ENCODE measurements around the gene OBSCN.

OBSCN gene

DNA sequence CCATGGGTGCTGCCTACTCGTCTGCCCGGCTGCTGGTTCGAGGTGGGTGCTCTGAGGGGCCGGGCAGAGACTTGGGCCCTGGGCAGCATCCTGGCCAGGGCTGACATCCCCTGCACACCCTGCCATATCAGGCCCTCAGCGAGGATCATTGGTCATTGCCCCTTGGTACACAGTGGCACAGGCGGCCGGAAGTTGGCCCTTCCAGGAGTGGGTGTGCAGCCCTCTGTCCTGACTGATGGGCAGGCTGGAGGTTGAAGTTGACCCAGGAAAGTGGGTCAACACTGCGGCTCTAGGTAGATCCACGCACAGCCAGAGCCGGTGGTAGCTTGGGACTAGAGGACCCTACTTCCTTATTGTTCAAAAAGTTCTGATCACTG lies 125.9 kb downstream of the OBSCN start:
- no peak for DNase-seq

DNA sequence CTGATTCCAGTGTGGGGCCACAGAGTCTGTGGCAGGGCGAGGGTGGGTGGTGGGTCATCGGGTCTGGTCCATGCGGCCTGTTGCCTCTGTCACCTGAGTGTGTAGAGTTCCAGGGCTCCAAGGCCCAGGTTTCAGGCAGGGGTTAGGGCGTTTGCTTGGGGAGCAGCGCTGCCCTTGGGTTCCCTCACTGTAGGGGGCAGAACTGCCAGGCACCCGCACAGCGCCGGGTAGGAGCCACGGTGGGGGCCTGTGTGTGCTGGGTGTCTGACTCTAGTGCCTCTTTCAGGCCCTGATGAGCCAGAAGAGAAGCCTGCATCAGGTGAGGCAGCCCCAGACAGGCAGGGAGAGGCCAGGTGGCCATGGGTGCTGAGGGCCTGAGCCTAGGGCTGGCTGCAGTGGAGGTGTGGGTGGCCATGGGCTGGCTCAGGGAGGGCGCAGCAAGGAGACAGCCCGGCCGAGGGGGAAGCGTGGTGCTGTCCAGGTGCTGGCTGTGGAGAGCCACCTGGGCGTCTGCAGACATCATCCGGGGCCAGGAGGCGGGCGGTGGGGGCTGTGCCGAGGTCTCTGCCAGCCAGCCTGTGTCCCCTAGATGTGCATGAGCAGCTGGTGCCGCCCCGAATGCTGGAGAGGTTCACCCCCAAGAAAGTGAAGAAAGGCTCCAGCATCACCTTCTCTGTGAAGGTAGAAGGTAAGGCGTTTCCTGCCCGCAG lies 126.5 kb downstream of the OBSCN start:
- peak; percentile 9 for DNase-seq

DNA sequence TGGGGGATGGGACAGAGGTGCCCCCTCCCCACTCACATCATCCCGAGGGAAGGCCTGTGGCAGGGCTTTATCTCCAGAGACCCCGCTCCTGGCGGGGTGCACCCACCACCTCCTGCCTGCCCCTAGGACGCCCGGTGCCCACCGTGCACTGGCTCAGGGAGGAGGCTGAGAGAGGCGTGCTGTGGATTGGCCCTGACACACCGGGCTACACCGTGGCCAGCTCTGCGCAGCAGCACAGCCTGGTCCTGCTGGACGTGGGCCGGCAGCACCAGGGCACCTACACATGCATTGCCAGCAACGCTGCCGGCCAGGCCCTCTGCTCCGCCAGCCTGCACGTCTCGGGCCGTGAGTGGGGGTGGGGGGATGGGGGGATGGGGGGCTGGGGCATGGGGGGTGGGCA lies 127.1 kb downstream of the OBSCN start:
- peak; percentile 9 for DNase-seq

DNA sequence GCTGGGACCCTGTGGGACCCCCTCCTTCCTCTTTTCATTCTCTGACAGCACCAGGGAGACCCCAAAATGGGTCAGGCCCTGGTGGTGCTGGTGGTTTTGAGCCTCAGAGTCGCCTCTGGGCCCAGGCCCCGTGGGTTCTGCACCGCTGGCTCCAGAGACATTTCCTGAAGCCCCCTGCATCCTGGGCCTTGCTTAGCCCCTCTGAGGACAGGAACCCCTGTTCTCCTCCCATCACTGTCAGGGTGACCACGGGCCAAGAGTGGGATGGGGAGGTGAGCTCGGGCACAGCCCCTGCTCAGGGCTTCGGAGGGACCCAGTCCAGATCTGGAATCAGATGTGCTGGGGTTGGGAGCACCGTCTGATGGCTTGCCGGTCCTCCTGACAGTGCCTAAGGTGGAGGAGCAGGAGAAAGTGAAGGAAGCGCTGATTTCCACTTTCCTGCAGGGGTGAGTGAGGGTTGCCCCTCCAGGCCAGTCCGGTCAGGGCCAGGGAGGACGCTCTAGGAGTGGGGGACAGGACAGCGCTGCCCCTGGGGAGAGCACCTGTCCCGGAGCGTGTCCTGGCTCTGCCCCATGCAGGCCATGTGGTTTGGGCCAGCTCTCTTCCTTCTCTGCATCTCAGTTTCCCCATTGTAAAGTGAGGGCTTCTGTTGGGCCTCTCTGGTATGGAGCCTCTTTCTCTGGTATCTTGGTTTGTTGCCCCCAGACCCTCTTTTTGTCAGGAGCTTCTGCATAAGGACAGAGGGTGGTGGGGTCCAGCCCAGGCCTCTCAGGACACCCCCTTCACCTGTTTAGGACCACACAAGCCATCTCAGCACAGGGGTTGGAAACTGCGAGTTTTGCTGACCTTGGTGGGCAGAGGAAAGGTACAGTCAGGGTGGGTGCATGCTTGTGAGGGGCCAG lies 127.8 kb downstream of the OBSCN start:
- DNase-seq, result peak; percentile 13

DNA sequence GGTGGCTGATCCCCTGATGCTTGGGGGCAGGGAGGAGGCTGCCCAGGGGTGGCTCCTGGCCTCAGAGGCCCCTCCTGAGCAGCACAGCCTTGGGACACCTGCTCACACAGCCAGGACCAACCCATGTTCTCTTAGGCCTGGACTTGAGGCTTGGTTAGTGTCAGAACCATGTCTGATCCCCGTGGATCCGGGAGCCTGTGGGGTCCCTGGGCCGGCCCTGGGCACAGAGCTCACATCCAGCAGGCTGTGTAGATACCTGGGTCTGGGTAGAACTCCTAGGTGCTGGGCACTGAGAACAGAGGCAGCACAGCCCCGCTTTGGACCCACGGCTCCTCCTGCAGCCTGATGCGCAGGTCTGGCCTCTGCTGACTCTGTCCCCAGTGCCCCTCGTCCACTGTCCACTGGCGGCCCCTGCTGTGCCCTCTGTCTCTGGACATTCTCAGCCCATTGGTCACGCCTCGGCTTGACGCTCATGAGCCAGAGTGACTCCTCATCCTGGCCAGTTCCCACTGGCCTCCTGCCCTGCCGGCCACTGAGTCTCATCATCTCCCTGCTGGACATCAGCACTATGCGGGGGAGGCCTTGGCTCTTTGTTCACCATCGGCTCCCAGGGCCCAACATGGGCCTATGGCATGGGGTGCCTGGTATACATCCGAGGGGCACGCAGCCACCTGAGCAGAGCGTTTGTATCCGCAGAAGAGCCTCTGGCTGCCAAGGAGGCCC lies 128.6 kb downstream of the OBSCN start:
- DNase-seq, result peak; percentile 8

DNA sequence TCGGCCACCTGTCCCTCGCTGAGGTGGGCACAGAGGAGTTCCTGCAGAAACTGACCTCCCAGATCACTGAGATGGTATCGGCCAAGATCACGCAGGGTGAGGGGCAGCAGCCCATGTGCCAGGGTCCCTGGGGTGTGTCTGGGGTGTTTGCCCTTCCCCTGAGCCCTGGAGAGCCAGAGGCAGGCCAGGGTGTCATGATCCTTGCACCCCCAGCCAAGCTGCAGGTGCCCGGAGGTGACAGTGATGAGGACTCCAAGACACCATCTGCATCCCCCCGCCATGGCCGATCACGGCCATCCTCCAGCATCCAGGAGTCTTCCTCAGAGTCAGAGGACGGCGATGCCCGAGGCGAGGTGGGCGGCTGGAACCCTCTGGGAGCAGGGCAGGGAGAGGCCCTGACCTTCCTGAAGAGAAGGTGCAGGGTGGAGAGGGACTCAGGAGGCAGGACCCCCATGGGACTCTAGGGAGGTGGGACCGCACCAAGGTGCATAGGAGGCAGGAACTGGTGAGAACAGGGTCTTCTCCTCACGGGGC lies 129.3 kb downstream of the OBSCN start:
- DNase-seq, result peak; percentile 11

DNA sequence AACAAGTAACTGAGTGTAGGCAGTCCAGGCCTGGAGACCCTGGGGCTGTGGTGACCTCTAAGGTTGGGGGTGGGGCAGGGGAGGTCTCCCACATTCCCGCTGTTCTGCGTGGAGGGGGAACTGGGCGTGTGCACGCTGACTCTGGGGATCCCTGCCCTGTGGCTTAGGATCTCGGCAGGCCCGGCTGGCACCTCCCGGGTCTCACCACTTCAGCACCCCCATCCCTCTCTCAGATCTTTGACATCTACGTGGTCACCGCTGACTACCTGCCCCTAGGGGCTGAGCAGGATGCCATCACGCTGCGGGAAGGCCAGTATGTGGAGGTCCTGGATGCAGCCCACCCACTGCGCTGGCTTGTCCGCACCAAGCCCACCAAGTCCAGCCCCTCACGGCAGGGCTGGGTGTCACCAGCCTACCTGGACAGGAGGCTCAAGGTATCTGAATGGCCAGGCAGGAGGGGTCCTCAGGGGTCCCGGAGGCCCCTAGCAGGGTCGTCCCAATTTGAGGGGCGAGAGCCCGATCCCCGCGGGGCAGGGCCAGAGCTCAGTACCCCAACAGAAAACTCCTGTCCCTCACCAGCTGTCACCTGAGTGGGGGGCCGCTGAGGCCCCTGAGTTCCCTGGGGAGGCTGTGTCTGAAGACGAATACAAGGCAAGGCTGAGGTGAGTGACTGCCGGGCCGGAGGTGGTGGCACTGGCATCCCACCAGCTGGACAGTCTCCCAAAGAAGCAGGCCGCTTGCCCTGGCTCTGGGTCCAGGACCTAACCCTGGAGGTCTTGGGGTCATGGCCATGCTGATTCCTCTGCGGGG lies 130.1 kb downstream of the OBSCN start:
- DNase-seq, result peak; percentile 9

DNA sequence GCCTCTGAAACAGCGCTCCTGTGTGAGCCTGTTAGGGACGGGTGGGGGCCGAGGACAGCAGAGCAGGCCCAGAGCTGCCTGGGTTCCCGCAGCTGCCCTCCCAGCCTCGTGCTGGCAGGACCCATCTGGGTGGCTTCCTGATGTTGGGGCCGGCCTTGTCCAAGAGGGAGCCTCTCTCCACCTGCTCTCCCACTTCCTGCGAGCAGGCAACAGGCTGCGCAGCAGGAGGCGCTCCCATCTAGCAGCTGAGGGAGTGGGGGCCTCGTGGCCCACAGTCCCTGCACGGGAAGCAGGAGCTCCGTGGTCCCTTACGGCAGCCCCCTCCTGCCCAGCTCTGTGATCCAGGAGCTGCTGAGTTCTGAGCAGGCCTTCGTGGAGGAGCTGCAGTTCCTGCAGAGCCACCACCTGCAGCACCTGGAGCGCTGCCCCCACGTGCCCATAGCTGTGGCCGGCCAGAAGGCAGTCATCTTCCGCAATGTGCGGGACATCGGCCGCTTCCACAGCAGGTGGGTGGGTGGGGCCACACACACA lies 130.7 kb downstream of the OBSCN start:
- no peak for DNase-seq

DNA sequence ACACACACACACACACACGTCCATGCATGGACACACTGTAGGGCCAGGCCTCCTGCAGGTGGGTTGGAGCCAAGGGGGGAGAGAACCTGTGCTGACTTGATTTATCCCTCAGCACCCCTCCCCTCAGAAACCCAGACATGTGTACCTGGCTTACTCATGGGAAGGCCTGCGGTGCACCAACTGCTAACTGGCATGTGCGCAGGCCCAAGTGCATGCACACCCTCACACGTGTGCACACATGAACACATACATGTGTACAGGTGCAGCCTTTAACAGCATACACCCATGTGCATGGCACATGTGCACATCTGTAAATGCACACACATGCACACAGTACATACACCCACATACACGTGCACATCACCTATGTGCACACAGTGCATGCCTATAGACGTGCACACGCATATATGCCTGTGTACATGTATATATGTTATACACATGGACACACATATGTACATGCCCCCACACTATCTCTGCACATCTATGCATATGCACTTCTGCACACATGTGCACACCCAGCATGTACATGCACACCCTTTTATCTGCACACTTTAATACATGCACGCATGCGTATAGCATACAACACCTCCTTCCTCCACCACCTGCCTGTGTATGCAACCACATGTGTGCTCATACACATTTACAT lies 131.3 kb downstream of the OBSCN start:
- DNase-seq, result no peak

DNA sequence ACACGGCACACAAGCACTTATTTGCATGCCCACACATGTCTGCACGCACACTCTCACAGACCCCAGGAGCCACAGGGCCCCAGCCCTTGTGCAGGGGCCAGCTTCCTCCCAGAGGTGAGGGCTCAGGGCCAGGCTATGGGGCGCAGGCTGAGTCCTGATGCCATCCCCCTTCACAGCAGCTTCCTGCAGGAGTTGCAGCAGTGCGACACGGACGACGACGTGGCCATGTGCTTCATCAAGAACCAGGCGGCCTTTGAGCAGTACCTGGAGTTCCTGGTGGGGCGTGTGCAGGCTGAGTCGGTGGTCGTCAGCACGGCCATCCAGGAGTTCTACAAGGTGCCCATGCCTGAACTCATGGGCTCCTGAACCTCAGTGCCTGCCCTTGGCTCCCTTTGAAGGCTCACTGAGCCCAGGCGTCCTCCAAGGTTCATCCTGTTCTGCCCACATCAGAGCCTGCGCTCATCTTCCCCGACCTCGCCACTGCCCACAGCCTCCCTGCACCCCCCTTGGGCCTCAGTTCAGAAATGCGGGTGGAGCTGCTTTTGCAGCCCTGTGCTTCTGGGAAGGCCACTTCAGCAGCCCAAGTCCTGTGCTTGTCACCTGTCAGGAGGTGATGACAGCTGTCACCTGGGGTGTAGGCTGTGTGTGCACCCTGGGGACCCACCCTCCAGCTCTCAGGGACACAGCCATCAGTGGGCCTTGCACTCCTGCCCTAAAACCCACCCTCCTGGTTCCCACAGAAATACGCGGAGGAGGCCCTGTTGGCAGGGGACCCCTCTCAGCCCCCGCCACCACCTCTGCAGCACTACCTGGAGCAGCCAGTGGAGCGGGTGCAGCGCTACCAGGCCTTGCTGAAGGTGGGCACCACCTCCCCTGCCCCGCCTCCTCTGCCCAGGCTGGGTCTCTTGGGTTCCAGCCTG lies 132.2 kb downstream of the OBSCN start:
- DNase-seq, result peak; percentile 9

DNA sequence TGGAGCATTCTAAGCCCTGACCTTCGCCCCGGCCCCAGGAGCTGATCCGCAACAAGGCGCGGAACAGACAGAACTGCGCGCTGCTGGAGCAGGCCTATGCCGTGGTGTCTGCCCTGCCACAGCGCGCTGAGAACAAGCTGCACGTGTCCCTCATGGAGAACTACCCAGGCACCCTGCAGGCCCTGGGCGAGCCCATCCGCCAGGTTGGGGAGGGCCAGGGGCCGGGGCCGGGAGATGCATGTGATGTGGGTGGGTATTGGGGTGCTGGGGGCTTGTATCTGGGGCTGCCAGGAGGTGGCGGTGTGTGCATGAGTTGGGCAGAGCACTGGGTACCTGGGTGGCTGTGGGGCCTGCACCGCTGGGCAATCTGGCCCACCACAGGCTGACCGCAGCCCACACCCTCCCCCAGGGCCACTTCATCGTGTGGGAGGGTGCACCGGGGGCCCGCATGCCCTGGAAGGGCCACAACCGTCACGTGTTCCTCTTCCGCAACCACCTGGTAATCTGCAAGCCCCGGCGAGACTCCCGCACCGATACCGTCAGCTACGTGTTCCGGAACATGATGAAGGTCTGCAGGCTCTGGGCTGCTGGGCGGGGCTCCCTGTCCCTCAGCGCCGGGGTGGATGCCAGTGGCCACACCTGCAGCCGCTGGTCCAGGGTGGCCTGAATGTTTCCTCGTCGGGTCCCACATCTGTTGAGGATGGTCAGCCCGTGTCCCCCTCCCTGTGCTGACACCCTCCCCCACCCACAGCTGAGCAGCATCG lies 133.0 kb downstream of the OBSCN start:
- DNase-seq, result peak; percentile 13

DNA sequence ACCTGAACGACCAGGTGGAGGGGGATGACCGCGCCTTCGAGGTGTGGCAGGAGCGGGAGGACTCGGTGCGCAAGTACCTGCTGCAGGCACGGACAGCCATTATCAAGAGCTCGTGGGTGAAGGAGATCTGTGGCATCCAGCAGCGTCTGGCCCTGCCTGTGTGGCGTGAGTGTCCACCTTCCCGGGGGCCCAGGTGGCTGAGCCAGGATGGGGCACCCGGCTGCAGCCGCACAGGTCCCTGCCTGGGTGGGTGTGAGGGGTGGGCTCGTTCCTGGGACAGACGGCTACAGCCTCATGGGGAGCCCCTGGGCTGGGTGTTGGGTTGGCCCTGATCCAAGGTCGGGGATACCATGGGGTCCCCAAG lies 133.6 kb downstream of the OBSCN start:
- peak; percentile 10 for DNase-seq

DNA sequence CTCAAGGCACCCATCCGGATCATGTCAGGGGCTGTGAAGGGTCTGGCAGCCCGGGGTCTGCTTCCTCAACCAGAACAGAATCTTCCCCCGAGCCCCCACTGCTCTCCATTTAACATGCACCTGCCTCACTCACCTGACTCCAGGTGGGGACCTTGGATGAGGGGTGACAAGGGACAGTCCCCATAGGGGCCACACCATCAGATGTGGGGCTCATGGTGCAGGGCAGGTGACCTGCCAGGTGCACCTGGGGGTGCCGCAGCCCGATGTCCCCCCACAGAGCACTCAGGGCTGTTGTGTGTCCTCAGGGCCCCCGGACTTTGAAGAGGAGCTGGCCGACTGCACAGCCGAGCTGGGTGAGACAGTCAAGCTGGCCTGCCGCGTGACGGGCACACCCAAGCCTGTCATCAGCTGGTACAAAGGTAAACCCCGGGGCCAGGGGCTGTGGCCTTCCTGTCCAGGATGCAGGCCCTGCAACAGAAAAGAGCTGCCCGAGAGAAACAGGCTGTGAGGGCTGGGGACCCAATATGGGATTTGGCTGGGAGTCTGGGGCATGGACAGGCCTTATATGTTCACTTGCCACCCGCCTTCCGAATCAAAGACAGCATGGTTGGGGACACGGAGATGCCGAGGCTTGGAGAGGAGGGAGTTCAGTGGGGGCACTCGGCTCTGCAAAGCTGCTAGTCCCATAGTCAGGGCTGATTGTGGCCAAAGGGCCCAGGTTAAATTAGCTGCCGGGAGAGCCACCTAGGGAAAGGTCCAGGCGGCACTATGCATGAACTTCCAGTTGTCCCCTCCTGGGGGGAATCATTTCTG lies 134.2 kb downstream of the OBSCN start:
- DNase-seq, result peak; percentile 10

DNA sequence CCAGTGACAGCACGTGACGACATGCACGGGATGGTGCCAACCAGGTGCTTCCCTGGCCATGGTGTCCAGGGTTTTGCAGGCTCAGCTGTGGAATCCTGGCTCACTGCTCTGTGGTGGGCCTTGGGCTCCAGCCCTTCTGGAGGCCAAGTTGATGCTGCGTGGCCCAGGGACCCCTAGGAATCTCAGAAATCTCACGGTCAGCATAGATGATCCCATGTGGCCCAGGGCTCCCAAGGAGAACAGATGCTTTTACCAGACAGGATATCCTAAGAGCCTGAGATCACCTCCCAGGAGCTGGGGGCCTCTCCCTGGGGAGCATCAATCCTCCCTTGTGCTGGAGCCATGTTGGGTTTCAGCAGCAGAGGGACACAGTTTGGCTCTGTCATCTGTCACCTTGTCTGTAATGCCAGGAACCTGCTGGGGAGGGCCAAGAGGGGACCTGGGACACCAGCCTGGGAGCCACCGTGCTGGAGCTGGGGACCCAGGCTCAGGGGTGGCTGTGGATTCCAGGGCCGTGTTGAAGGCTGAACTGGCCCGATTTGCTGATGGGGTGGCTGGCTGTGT lies 134.9 kb downstream of the OBSCN start:
- DNase-seq, result no peak

DNA sequence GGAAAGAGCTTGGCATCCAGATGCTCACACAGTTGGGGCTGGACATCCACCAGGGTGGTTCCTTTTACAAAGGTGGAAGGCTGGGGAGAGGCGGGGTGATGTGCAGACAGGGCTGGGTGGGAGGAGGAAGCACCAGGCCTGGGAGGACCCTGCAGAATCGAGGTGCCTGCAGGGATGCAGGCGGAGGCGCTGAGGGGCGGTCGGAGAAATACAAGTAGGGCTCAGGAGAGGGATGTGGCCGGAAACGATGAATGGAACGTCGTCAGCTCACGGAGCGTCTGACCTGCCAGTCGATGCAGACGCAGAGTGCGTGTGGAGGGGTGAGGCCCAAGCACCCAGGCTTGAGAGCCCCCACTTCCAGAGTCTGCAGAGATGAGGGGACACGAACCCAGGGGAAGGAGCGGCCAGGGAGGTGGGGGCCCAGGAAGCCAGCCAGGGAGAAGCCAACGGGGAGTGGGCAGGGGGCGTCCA lies 135.4 kb downstream of the OBSCN start:
- peak; percentile 5 for DNase-seq

DNA sequence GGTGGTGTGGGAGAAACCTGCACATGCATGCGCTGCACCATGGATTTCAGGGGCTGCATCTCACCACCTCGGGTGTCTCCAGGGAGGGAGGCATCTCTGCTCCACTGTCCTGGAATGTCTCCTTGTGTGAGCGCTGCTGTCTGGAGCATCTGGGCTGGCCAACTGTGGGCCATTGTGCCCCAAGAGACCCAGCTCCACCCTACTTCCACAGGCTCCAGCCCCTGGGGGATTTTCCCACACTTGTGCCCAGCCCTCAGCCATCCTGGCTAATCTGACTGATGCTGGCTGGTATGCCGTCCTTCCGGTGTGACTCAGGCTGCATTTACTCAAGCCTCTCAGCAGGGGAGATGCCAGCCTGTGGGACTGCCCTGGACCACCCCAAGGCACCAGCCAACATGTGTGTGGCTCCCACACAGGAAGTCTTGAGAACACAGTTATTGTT lies 136.8 kb downstream of the OBSCN start:
- DNase-seq, result no peak

DNA sequence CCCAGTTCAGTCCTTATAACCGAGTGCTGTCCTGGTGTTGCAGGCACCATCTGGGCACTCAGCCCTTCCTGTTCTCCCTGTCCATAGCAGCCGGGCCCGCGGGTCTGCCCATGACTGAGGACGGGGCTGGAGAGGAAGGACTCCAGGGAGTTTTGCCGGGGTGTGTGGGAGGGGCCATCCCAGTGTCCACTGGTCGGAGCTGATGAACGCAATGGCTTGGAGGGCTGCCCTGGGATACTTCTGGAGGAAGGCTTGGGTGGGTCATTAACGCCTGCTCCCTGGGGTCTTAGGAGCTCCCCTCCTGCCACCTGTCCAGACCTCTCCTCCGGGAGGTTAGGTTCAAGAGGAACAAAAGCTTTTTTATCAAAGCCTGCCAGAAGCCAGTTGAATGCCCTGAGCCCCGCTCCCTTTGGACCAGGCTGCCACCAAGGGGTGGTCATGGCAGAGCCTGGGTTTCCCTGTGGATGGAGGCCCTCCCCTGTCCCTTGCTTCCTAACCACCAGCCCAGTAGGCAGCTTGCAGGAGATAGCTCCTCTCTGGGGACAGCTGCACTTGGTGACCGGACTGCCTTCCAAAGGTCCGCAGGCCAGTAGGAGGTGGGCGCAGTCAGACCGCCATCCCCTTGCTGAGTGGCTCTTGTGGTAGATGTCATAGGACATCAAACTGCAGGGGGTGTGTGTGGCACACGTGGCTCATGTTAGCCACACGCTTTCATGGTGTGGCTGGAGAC lies 137.5 kb downstream of the OBSCN start:
- no peak for DNase-seq

DNA sequence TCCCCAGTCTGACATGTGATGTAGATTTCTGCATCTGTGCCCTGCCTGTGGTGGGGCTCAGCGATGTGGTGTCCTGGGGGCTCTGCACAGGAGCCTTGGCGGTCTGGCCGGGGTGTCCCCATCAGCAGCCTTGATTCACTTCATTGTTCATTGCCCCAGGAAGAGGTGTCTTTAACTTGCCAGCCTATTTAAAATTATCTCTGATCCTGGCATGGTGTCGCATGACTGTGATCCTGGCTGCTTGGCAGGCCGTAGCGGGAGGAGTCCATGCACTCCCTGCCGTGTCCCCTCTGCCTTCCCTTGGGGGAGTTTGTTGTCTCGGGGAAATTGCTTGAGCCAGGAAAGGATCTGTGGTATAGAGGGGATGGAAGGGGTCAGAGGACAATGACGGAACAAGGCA lies 138.9 kb downstream of the OBSCN start:
- DNase-seq, result no peak

Measured in activated CD8-positive, alpha-beta memory T cell treated with anti-CD3 and anti-CD28 coated beads, Interleukin-2, amount 50 U/mL, for 4 hours (primary cell).